ENCODE measurements around the gene KNG1. TPM values are rescaled to one million over a fixed set of nuclear protein-coding genes. Genes with fewer than 3 reads are reported as not detected.

KNG1 gene
- total RNA-seq, 1 experiment from 2014 or later: not detected

DNA sequence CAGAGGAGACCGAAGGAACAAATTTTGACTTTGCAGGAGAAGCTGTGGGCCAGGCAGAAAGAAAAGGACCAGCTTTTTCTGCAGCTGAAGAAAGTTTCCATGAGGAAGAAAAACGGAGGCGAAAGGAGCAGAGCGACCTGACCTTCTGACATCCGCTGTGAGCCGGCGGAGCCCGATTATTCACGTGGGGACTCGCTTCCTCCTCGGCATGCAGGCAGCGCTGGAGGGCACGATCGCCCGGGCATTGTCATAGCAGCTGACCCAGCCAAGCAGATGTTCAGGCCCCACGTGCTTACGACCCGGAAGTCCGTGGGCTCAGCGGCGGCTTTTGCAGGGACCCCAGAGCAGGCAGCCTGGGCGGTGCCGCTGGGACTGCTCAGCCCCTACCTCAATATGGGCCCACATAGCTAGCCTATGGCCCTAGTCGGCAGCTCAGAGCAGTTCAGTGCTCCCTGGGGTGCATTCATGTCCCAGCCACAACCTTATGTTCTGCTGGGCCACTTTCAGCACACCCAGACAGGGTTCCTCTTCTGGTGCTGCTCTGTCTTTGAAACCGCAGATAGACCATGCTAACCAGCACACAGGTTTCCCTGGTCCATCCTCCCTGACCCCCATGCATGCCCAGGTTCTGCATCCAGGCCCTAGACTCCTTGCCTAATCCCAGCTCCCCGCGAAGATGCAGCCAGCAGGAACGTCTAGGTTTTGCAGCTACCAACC is 55.7 kb downstream of the KNG1 start:
- BruUV-seq (replicated peaks): no TSS peak
- H3K4me1 ChIP-seq (ENCODE audit: insufficient read depth, low read length, poor library complexity, severe bottlenecking): no peaks in the 10 kb centered on the region

DNA sequence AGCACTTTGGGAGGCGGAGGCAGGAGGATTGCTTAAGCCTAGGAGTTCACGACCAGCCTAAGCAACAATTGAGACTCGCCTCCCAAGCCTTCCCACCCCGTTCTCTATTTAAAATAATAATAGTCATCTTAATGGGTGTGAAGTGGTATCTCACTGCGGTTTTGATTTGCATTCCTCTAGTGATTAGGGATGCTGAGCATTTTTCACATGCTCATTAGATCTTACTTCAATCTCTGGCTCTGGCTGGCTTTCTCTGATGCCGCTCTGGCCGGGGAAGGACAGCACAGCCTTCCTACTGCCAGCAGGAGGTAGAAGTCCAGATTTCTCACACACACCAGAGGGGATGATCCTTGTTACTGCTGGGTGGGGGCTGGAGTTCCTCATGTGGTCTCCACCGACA is 58.8 kb downstream of the KNG1 start:
- CTCF ChIA-PET: no interaction called here
- no peaks in the 10 kb centered on the region for H3K36me3 ChIP-seq (ENCODE audit: insufficient read depth, low read length, poor library complexity, severe bottlenecking)
- intact Hi-C loops (cut with micrococcal nuclease; ENCODE audit: unreplicated experiment): no loop called here
- BruUV-seq (replicated peaks): no TSS peak
- DNase-seq (ENCODE audit: low spot score): peak; percentile 52
- POLR2A ChIA-PET (ENCODE audit: low non-redundant PET): no interaction called here
- H3K27ac ChIP-seq (ENCODE audit: low read depth, low read length, poor library complexity, severe bottlenecking): no peak overlapping the region
- H3K4me1 ChIP-seq (ENCODE audit: insufficient read depth, low read length, poor library complexity, severe bottlenecking): no peaks in the 10 kb centered on the region
- no peaks in the 10 kb centered on the region for H3K9me3 ChIP-seq (ENCODE audit: low read depth, low read length, poor library complexity, severe bottlenecking)
- TF ChIP-seq, protein P1, sequence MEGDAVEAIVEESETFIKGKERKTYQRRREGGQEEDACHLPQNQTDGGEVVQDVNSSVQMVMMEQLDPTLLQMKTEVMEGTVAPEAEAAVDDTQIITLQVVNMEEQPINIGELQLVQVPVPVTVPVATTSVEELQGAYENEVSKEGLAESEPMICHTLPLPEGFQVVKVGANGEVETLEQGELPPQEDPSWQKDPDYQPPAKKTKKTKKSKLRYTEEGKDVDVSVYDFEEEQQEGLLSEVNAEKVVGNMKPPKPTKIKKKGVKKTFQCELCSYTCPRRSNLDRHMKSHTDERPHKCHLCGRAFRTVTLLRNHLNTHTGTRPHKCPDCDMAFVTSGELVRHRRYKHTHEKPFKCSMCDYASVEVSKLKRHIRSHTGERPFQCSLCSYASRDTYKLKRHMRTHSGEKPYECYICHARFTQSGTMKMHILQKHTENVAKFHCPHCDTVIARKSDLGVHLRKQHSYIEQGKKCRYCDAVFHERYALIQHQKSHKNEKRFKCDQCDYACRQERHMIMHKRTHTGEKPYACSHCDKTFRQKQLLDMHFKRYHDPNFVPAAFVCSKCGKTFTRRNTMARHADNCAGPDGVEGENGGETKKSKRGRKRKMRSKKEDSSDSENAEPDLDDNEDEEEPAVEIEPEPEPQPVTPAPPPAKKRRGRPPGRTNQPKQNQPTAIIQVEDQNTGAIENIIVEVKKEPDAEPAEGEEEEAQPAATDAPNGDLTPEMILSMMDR (conservative IDR thresholded peaks at IDR 0.05; ENCODE audit: low read depth, low read length): 0 out of 2 replicates have a peak, but pooled peaks have one; percentile 17
- TF ChIP-seq EZH2 (IDR thresholded peaks at IDR 0.05; ENCODE audit: borderline replicate concordance, low read depth, low read length, poor library complexity, severe bottlenecking): no peak
- no peak overlapping the region for H3K4me3 ChIP-seq (ENCODE audit: low read depth, low read length, poor library complexity, severe bottlenecking)
- no peaks in the 10 kb centered on the region for H3K27me3 ChIP-seq (replicated peaks; ENCODE audit: insufficient read depth, low read depth, low read length, poor library complexity)

More for the DNA sequence above, 55.7 kb downstream of the KNG1 start:
- intact Hi-C loops (cut with micrococcal nuclease; ENCODE audit: unreplicated experiment): no loop called here
- H3K4me3 ChIP-seq (ENCODE audit: low read depth, low read length, poor library complexity, severe bottlenecking): no peak overlapping the region
- TF ChIP-seq, protein P1 (conservative IDR thresholded peaks at IDR 0.05; ENCODE audit: low read depth, low read length): no peak
- no peak for TF ChIP-seq EZH2 (IDR thresholded peaks at IDR 0.05; ENCODE audit: borderline replicate concordance, low read depth, low read length, poor library complexity, severe bottlenecking)
- no peaks in the 10 kb centered on the region for H3K9me3 ChIP-seq (ENCODE audit: low read depth, low read length, poor library complexity, severe bottlenecking)
- ChIA-PET CTCF (interaction anchor here (0.6 kb wide), 1 partner anchor 184 kb away, joined by 3 read pairs; no protein-coding TSS in a partner anchor), POLR2A (ENCODE audit: low non-redundant PET) (no interaction called here)
- no peak for DNase-seq (ENCODE audit: low spot score)
- H3K36me3 ChIP-seq (ENCODE audit: insufficient read depth, low read length, poor library complexity, severe bottlenecking): no peaks in the 10 kb centered on the region
- H3K27ac ChIP-seq (ENCODE audit: low read depth, low read length, poor library complexity, severe bottlenecking): no peak overlapping the region
- H3K27me3 ChIP-seq (replicated peaks; ENCODE audit: insufficient read depth, low read depth, low read length, poor library complexity): no peaks in the 10 kb centered on the region

DNA sequence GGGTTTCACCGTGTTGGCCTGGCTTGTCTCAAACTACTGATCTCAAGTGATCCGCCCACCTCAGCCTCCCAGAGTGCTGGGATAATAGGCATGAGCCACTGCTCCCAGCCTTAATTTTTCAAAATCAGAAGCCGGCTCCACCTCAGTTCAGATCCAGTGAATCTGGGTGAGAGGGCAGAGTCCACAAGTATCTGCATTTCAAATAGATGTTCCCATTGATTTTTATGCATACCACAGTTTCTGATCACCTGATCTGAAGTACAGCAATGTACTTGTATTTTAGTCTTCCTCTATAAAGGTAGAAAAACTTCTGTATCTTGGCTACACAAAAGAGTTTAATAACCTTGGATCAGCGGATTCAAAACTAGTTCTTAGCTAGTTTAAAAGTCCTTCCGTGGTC is 62.0 kb downstream of the KNG1 start:
- intact Hi-C loops (cut with micrococcal nuclease; ENCODE audit: unreplicated experiment): no loop called here
- H3K4me3 ChIP-seq (ENCODE audit: low read depth, low read length, poor library complexity, severe bottlenecking): no peak overlapping the region
- CTCF ChIA-PET: no interaction called here
- no peak overlapping the region for H3K27ac ChIP-seq (ENCODE audit: low read depth, low read length, poor library complexity, severe bottlenecking)
- no peaks in the 10 kb centered on the region for H3K27me3 ChIP-seq (replicated peaks; ENCODE audit: insufficient read depth, low read depth, low read length, poor library complexity)
- POLR2A ChIA-PET (ENCODE audit: low non-redundant PET): no interaction called here
- peaks cover 5% of the 10 kb centered on the region for H3K36me3 ChIP-seq (ENCODE audit: insufficient read depth, low read length, poor library complexity, severe bottlenecking)
- no TSS peak for BruUV-seq (replicated peaks)
- no peaks in the 10 kb centered on the region for H3K4me1 ChIP-seq (ENCODE audit: insufficient read depth, low read length, poor library complexity, severe bottlenecking)
- no peak for TF ChIP-seq EZH2 (IDR thresholded peaks at IDR 0.05; ENCODE audit: borderline replicate concordance, low read depth, low read length, poor library complexity, severe bottlenecking)
- TF ChIP-seq, protein P1 (conservative IDR thresholded peaks at IDR 0.05; ENCODE audit: low read depth, low read length): no peak
- DNase-seq (ENCODE audit: low spot score): no peak
- H3K9me3 ChIP-seq (ENCODE audit: low read depth, low read length, poor library complexity, severe bottlenecking): no peaks in the 10 kb centered on the region

Data from A673 (cell line).